ENCODE measurements around the gene AP4S1.

Gene AP4S1

GRCh38 chr14:31137214-31137889 is 111.9 kb downstream of the AP4S1 start:
- DNase-seq (ENCODE audit: low read depth) = no peak

GRCh38 chr14:31138301-31138700 is 112.9 kb downstream of the AP4S1 start:
- no peak for DNase-seq (ENCODE audit: low read depth)

- no peak for DNase-seq (ENCODE audit: low read depth)
These were observed 113.9 kb downstream of the AP4S1 start for GRCh38 chr14:31139301-31139847.

- DNase-seq (ENCODE audit: low read depth) = no peak
These were observed 117.1 kb downstream of the AP4S1 start for GRCh38 chr14:31142455-31143087.

All from stimulated activated CD8-positive, alpha-beta memory T cell treated with anti-CD3 and anti-CD28 coated beads, Interleukin-4, amount 100 ng/mL, for 24 hours (primary cell).